ENCODE data around the gene KCNB1.
A peak's percentile ranks its signal among the peaks of the same experiment; 100 is the strongest.

The KCNB1 gene

DNA sequence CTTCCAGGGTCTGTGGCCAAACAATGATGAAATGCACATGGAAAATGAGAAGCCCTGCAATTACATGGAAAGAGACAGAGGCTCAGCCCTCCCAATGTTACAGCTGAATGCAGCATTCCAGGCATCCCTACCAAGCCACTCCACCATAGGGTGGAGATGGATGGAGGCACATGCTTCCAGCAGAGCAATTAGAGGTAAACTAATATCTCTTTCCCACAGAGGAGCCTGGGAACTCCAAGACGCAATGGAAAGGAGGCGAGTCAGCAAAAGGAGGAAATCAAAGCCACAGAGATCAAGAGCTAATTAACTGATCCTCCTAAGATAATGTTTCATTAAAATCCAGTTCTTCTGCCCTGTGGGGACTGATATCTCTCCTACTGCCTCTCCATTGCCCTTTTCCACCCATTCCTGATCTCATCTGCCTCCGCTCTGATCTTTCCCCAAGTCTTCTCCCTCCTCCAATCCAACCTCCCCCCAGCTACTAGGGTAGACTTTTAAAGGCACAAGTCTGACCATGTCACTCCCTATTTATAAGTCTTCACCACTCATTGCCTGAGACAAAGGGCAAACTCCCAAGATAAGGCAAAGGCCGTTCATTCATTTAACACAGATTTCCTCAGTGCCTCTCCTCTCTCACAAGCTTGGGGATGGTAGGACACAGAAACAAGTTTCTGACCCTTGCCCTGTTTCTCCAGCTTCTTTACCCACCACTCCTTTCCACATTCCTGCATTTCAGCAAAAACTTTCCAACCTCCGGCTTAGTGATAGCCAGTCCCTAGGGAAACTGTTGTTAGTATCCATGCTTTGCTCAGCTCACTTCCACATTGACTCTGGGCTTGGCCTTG lies 14.3 kb upstream of the KCNB1 start:
- no peak for DNase-seq

DNA sequence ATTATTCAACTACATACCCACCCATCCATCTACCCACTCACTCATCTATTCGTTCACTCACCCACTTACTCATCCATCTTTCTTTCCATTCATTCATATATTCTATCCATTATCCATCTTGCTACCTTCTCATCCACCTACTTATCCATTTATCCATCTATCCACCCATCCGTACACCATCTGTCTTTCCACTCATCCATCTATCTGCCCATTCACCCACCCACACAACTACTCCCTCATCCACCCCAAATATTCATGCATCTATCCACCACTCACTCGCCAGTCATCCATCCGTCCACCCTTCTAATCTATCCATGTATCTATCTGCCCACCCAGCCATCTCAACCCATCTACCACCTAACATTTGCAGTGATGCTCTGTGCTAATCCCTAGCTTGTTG lies 13.6 kb upstream of the KCNB1 start:
- no peak for DNase-seq

DNA sequence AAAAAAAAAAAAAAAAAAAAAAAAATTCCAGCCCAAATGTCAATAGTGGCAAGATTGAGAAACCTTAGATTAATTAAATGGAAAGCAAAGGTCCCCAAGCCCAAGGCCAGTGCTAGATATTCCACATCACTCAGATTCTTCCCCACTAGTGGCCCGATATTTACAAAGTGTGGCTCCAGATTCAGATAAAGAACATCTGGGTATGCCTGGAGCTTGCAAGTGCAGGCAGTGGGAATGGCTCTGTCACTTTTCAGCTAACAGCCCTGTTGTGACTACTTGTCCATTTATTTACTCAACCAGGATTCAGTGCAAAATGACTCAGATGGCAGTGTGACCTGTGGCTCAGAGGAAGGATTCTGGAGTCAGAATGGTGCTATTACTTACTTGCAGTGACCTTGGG lies 8.2 kb upstream of the KCNB1 start:
- no peak for DNase-seq

DNA sequence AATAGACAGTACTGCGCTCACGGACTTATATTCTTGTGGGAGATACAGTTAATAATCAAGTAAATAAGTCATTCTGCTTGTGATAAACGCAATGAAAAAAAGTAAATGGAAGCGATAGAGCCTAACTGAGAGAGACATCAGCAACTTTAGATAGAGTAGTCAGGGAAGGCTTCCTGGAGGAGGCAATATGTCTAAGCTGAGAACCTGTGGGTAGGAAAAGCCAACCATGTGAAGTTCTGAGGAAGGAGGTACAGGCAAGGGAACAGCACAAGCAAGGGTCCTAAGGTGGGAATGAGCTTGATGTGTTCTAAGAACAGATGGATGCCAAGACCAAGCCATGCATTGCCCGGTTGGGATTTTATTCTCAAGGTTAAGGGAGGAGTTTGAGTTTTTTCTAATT lies 7.2 kb upstream of the KCNB1 start:
- no peak for DNase-seq

DNA sequence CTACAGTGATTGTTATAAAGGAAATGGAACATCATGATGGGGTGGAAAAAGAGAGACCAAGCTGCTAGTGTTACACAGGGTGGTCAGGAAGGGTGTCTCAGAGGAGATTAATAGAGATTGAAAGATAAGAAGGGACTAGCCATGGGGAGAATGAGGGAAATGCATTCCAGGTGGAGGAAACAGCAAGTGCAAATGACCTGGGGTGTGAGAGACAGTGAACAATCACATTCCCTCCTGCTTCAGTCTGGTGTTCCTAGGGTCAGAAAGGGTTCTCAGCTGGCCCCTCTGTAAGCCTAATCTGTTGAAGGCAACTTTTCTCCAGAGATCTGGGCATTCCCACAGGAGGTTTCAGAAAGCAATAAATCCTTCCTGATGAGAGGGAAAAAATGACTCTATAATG lies 3.6 kb upstream of the KCNB1 start:
- no peak for DNase-seq

DNA sequence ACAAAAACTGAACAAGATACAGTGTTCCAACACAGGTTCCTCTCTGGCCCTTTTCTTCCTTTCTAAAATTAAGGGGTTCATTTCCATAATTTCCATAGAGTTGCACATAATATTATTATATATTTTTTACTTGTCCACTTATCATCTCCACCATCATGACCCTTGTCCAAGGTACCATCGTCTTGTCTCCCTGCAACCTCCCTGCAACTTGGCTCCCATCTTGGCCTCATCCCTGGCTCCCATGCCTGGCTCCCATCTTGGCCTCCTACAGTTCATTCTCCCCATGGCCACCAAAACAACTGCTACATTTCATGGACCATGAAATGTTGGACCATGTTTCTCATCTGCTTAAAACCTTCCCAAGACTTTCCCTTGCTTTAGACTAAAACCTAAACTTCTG lies 3.1 kb upstream of the KCNB1 start:
- DNase-seq, result no peak

DNA sequence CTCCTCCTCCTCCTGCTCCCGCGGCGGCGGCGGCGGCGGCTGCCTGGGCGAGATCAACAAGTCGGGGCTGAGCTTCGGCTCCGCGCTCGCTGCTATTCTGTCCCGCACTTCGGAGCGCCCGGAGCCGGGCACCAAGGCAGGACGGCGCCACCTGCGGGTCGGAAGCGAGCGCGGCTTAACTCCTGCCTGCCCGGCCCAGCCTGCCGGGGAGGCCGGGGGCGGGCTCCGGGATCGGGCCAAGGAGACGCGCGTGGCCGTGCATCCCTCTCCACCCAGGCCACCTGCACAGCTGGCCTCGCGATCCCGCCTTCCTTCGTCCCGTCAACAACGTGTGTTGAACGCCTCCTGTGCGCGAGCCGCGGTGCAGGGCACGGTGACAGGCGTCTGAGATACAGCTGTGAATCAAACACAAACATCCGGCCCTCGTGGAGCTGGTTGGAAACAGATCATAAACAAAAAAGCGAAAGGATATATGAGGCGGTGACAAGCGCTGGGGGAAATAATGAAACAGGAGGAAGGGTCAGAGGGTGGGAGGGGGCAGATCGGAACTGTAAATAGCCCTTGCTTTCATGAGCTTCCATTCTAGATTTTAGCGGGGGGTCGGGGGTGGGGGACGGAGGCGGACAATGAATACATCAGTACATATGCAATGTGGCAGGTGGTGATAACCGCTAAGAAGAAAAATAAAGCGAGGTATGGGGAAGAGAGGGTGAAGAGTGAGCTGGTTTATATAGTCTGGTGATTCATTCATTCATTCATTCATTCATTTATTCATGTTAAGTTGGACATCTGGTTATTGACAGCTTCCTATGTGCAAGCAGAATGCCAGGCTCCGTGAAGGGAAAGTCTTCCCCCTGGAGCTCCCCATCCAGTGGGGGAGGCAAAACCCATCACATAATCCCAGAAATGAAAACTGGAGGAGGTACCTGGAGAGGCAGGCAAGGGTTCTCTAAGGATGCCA lies 2.0 kb upstream of the KCNB1 start:
- peak; percentile 70 to 74 for DNase-seq

DNA sequence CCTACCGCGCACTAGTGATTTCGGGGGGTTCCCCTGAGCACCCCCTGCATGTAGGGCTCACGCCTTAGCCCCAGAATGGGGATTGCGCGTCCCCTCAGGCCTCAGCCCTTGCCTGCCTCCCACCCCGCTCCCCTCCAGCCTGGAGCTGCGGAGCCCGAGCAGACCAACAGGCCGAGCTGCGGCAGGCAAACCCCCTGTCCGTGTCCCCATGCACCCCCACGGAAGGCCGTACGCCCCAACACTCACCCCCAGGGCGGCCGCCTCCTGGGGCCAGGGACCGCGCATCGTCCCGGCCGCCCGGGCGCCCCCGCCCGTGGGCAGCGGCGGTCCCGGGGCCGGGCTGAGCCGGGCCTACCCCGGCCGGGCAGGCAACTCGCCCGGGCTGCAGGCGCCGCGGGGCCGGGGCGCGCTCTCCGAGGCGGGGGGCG lies 1.2 kb upstream of the KCNB1 start:
- no peak for DNase-seq

DNA sequence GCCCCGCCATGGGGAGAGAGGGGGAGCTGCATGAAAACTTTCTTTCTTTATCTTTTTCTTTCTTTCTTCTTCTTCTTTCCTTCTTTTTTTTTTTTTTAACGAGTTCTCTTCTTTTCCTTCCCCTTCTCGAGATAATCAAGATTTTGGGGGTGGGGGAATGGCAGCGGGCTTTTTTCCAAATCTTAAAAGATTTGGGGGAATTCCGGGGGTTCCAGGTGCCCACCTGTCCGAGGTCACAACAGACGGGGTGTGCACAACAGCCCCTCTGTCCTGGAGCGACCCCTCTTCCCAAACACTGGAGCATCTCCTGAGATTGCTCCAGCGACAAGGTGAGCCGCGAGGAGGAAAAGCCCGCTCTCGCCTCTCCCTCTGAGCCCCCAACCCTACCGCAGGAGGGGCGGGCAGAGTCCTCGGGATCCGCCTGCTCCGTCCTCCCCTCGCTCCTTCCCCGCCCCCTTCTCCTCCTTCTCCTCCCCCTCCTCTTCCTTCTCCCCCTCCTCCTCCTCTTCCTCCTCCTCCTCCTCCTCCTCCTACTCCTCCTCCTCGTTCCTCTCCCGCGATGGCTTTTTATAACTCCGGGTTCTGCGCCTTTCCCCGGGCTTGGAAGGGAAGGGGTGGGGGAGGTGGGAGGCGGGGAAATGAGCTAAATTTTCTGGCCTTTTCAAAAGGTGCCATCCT lies 689 bp upstream of the KCNB1 start:
- no peak for DNase-seq

DNA sequence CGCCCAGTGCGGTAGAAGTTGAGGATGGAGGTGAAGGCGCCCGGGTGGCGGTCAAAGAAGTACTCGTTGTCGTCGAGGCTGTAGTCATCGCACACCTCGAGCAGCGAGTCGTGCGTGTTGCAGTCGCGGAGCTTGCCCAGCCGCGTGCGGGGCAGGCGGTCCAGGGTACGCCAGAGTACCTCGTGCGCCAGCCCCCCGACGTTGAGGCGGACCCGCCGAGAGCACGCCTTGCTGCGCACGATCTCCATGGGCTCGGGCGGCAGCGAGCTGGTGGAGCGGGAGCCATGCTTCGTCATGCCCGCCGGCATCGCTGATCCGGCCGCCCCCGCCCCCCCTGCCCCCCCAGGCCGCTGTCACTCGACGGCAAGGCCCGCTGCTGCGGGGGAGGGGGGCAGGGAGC lies 295 bp downstream of the KCNB1 start:
- no peak for DNase-seq

DNA sequence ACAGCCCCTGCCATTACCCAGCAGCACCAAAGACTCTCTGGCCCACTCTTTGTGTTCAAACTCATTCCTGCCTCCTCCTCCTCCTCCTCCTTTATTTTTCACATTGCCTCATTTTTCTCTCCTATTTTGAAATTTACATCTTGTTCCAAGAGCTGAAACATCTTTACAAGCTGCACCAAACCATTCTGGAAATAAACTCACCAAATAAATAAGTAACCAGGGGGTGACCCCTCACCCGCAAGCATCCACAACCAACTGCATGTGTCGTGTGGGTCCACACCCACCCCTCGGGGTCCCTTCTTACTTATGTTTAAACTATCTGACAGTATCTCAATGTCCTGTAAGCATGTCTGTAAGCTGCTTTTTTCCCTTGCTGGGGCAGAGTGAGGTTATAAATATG lies 1.4 kb downstream of the KCNB1 start:
- DNase-seq, result no peak

DNA sequence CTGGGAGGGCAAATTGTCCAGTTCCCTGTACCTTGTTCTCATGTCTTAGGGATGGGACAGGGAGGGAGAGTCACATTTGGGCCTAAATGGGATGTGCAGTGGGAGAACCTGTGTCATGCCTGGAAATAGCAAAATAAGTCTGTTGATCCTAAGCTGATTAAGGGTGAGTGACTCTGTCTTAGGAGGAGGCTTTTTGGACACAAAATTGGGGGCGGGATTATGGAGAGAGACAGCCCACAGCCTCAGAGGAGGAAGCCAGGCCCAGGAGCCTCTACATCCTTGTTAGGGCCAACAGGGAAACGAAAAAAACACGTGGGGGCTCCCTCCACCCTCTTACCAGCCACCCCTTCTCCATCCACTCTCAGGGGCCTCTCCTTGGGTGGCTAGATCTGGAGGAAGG lies 2.2 kb downstream of the KCNB1 start:
- no peak for DNase-seq

DNA sequence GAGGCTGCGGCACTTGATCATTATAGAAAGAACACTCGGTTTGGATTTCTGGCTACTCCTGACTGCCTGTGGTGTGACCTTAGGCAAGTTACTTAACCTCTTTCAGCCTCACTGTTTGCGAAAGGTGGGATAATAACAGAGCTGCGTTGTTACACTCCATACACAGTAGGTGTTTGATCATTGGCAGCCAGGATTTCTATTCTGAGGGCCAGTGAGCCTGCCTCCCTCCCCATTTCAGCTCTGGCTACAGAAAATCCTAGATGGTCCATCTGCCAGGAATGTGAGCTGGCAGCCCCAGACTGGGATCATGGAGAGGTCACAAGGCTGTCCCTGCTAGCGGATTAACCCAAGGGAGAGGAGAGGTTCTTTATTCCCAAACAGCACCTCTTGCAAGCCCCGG lies 2.7 kb downstream of the KCNB1 start:
- DNase-seq, result no peak

DNA sequence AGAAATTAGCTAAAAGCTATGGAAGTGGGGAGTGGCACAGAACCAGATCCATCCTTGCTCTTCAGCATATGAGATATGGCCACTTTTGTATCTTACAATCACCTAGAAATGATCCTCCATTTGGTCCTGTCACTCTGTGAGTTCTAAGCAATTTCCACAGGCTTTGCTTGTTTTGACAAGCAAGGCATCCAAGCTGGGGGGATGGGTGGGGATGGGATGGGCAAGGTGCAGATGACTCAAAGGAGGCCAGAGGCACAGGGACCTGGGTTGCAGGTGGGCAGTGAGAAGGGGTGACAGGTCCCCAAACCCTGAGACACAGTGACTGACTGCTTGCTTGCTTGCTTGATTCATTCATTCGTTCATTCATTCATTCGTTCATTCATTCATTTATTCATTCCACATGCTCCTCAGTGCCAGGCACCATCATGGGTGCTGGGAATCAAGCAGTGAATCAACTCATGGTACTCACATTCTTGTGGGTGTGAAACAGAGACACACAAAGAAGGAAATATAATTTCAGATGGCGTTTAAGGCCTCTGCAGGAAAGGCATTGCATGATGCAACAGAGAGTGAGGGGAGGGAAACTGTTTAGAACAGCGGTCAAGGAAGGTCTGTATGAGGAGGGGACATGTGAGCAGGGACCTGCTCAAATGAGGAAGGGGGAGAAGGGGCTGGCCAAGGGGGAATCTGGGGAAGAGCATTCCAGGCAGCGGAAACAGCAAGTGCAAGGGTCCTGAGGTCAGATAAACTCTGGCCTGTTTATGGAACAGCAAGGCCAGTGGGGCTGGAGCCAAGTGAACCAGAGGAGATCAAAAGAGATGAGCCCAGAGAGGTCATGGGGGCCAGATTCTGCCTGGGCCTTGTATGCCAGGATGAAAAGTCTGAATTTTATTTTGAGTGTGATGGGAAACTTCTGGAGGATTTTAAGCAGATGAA lies 3.4 kb downstream of the KCNB1 start:
- no peak for DNase-seq

DNA sequence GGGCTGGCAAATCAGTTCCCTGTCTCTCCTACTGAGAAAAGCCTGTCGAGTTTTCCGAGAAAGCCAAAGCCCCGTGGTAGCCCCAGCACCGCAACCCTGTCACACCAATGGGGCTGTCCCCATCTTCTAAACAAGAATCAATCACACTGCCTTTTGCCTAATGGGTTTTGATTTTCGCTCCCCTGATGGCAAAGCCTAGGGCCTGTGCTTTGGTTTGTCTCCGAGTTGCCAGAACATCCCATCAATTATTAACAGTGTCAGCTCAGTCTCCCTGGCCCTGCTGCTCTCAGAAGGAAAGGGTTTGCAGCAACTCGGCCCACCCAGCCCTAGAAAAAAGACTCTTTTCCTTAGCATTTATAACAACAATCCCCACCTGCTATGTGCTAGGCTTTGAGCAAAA lies 4.2 kb downstream of the KCNB1 start:
- DNase-seq, result no peak

DNA sequence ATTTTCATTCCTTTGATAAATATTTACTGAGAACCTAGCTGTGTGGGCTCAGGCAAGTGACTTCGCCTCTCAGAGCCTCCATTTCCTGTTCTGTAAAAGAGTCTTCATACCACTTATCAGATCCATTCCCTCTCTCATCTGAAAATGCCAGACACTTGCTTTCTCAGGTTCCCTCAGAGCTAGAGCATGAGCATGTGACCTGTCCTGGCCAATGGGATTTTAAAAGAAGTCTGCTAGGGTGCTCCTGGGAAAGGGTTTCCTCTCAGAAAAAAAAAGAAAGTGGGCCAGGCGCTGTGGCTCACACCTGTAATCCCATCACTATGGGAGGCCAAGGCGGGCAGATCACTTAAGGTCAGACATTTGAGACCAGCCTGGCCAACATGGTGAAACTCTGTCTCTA lies 5.3 kb downstream of the KCNB1 start:
- DNase-seq, result no peak

DNA sequence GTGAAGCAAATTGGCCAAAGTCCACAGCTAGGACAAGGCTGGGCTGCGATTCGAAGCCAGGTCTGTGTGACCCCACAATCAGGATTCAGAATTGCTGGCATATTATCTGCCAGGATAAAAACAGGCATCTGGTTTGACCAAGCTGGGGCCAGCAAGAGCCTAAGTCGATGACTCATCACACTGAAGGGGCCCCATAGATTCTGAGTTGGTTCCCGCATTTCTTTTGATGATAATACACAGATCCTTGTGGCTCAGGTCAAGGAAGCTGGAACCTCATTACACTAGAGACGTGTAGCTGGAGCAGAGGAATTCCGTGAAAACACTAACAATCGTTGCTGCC lies 6.5 kb downstream of the KCNB1 start:
- no peak for DNase-seq

DNA sequence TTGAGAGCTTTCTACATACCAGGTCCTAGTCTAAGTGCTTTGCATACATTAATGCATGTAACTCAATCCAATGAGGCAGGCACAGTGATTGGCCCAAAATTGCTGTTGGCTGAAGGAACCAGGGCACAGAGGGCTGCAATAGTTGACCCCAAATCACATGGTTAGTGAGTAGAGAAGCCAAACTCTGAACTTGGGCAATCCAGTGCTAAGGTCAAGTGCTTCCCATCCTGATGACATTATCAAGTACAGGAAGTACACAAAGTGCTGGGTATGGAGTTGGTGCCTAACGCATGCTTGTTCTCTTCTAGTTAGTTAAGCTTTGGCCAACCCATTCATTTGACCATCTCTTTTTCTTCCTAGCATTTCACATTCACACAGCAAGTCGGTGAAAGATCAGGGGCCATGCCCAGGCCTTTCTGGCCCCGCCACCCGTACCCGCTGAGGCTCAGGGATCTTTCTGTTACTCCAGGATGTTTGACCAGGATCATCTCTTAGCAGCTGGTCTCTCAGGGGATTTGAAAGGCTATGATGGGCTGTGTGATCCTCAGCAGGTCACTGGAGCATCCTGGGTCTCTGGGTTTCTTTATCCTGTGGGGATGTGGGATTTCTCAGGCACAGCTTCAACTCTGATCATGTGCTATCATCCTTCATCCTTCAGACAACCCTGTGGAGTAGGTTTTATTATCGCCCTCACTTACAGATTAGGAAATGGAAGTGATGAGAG lies 7.0 kb downstream of the KCNB1 start:
- DNase-seq, result no peak

DNA sequence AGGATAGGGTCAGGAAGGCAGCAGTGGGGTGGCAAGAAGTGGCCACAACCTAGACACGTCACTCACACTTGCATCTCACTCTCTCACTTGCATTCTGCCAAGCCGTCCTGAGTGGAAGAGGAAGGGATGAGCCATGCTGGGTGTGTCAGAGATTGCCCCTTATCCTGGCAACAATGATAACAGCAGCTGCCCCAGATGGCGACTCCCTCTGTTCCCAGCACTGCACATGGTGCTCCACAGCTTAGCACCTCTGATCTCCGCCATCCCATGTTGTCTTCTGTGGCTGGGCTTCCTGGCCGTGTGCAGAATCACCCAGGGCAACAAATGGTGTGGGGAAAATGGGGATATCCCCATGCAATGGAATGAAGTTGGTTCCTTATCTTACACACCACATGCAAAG lies 11.1 kb downstream of the KCNB1 start:
- no peak for DNase-seq

DNA sequence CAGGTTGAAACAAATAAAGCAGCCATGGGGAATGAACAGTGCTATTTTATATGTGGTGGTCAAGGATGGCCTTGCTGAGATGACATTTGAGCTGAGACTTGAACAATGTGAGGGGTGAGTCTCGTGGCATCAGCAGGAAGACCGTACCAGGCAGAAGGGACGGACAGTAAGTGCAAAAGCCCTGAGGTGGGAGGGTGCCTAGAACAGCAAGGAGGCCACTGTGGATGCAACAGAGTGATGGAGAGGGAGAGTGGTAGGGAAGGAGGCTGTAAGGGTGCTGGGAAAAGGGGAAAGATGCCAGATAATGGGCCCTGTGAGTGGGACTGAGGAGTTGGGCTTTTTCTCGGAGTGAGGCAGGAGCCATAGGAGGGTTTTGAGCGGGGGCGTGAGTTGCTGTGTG lies 11.5 kb downstream of the KCNB1 start:
- no peak for DNase-seq

DNA sequence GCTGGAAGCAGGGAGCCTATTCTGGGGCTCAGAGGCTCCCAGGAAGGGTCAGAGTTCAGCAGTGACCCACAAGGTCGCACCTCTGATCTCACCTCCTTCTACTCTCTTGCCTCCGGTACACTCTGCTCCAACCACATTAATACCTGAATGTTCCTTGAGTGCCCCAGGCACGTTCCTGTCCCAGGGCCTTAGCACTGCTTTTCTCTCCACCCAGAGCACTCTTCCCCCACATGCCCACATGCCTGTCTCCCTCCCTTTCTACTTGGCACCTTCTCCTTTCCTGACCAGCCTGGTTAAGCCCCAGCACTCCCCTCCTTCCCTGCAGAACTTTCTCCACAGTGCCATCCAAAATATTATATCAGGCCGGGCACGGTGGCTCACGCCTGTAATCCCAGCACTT lies 13.4 kb downstream of the KCNB1 start:
- no peak for DNase-seq

DNA sequence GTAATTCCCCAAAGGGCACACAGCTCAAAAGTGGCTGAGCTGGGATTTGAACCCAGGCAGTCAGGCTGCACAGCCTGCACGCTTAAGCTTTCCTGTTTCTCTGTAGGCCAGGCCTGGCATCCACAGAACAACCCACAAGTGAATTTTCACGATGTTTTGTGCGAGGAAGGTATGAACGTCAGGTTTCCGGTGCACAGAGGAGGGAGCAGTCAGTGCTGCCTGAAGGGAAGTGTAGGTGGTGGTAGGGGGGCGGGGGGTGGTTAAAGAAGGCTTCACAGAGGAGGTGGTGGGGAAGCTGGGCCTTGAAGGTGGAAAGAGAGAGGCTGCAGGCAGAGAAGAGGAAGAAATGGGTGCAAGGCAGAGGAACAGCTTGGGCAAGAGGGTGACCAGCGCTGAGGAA lies 14.1 kb downstream of the KCNB1 start:
- no peak for DNase-seq

Data from stimulated activated CD4-positive, alpha-beta T cell treated with anti-CD3 and anti-CD28 coated beads, Interleukin-2, amount 100 ng/mL, for 48 hours (primary cell).